MV-4-11 (cell line): ENCODE measurements around the gene RHBDF2.
A peak's percentile ranks its signal among the peaks of the same experiment; 100 is the strongest.

Experiments
- DNase-seq: peaks from one replicate; lab custom pipeline; 2025; lab: John Stamatoyannopoulos, UW

The RHBDF2 gene

DNA sequence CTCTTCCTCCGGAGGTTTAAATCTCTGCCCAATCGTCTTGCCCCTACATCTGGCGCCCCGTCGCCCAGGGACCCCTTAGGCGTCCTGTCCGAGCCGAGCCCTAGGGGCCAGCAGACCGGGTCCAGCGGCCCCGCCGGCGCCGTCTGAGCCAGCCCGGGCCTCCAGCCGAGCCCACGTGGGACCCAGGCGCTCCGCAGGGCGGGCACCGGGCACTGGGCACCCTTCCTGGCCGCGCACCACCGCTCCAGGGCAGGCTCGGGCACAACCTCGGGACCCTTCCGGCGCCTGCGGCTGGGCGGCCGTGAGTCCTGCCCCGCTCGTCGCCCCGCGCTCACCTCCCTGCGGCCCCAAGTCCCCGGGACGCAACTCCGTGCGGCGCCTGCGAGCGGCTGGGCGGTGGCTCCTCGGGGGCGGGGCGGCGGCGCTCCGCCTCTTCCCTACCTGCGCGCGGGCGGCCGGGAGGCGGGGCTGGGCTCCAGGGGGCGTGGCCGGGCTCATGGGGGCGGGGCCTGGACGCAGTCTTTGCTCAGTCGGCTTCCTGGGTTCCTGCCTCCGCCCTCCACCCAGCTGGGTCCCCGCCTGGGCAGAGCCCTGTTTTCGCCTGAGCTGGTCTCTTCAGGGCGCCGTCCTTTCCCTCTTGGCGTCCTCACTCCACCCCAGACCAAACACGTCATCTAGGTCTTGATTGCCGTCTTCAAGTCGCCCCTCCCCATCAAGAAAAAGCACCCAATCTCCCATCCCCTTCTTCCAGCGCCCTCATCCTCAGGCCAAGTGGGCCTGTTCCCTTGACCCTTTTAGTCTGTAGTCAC, at the start of gene RHBDF2:
Gene RHBDF2, minus strand, starts transcription at position 406 of the 809 bp plus-strand sequence. CDS start 19,899 bp downstream, outside the sequence.
- DNase-seq: peak; percentile 78

DNA sequence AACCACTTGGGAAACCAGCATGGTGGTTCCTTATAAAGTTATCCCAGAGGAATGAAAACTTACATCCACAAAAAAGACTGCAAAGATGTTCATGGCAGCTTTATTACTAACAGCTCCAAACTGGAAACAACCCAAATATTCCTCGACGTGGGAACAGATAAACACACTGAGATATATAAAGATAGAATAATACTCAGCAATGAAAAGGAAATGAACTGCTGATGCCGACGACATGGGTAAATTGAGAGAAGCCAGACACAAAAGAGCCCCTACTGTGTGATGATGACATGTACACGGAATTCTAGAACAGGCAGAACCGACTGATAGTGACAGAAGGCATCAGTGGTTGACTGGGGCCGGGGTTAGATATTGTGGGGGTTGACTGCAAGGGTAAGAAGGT, 48.3 kb upstream of the RHBDF2 start:
- no peak for DNase-seq

DNA sequence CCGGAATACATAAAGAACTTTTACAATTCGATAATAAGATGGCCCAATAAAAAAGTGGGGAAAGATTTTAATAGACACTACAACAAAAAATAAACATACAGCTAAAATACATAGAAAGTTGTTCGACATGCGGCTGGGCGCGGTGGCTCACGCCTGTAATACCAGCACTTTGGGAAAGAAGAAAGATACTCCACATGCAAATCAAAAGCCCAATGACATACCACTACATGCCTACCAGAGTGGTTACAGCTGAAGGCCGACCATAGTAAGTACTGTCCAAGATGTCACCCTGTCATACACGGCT, 47.9 kb upstream of the RHBDF2 start:
- DNase-seq: no peak

DNA sequence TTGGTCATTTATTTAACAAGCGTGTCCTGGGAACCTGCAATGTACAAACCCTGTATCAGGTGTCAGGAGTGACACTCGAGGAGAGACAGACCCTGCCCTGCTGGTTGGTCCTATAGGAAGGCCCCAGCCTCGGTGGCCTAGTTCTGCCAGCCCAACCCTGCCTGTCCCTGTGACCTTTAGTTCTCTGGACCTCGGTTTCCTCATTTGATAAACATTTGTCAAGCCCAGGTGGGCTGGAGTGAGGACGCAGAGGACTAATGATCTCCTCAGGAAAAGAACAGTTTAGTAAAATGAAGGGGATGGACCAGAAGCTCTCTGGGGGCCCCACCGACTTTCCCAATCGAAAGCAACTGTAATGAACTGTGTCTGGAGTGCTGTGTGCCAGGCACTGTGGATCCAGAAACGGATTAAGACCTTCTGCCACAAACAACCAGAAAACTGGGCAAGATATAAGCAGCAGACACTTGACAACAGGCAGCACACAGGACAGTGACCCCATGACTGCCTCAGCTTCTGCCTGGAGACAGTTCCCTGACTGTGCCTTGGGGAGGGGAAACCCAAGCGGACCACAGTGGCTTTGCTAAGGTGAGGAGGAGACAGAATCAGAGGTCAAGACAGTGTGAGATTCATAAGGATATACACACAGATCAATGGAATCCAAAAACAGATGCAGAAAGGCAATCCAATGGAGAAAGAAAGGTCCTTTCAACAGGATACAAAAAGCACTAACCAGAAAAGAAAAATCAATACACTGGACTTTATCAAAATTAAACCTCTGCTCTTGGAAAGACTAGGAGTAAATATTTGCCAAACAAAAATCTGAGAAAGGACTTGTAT, 47.4 kb upstream of the RHBDF2 start:
- DNase-seq: no peak

- DNase-seq: no peak
Measured at GRCh38 chr17:76547642-76548202, 46.5 kb upstream of the RHBDF2 start.

DNA sequence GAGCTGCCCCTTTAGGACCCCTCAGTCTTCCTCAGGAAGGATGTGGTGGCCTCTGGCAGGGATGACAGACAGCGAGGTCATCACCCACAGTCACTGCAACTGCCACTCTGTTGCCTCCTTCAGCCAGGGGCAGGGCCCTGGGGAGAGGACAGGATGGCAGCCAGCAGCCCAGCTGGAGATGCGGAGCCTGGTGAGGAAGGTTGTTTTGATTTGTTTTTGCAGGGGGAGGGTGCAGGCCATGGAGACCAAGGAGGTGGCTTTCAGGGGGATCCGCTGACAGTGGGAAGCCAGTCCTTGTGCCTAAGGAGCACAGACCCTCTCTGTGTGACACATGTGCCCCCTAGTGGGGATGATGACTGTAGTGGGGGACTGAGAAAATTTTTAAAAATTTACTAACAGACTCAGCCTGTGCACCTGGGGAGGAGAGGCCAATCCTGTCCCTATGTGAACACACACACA, 46.0 kb upstream of the RHBDF2 start:
- peak; percentile 51 for DNase-seq

DNA sequence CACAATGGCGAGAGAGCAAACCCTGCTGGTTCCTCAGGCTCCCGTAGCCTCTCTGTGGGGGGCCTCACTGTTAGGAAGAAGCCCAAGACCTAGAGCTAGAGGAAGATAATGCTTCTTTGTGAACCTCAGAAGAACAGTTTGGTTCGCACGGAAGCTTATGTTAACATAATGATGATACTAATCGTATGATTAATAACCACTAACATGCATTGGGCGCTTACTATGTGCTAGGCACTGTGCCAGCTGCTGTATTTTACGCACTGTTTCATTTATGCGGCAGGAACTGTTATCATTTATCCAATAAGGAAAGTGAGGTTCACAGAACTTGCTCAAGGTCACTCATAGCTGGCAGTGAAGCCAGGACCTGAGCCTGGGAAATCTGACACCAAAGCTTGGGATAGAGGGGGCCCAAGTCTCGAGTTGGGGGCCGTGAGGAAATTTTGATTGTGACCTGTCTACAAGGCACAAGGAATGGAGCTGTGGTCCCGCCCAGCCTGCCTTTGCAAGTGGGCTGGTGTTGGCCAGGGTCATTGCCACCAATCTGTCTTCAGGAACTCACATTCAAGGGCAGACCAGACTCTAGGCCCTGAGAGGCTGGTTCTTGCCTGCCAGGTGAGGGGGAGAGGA, 45.4 kb upstream of the RHBDF2 start:
- DNase-seq: no peak

DNA sequence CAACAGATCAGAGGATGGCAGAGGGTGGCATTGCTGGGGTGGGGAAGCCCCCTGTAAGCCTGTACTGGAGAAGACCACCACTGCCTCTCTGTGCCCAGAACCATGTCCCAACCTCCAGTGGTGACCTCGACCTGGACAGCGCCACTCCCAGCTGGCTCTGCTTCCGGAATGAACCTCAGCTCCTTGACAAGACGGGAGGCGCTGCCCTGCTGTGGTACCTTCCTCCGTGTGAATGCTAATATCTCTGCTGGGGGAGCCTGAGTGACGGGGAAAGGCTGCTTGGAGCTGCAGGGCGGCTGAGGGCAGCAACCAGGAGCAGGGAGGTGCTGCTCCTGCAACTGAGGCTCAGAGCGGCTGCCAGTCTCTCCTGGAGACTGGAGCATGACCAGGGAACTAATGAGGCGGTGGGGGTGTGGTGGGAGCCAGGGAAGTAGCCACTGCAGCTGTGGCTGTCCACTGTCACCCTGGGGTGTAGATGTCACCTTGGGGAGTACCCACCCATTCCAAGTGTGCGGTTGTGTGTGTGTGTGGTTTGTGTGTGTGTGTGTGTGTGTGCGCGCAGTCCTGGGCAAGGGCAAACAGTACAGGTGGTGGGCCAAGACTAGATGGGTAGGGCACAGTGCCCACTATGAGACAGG, 44.8 kb upstream of the RHBDF2 start:
- no peak for DNase-seq

DNA sequence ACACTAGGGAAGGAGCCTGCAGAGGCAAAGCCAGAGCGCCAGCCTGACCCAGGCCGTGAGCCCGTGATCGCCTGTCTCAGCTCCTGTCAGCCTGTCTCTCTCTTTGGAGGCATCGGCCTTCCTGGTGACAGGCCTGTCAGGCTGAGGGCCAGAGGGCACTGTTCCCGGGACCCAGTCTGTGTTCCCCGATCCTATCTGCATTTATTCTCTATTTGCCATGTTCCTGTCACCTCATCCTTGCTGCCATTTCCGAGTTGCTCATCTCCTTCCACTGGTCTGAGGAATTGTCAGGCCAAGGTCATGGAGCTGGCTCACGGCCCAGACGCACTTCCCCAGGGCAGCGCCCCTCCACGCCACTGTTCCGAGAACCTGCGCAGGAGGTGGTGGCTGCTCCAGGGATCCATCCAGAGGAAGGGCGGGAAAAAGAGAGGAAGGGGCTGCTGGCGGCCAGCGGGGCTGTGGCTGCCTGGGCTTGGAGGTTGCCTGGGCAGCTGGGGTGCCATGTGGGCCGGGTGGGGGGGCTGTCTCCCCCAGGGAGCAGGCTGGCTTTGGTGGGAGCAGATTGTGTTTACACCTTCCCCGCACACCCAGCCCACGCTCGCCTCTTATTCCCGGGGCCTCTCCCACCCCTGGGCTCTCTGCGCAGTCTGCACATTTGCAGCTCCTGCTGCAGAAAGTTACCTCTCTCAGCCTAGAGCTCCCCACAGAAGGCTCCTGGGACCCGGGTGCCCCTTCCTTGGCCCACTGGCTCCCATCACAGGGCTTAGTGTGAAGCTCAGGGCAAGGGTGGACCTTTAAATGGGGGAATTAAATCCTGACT, 43.5 kb upstream of the RHBDF2 start:
- DNase-seq: no peak

DNA sequence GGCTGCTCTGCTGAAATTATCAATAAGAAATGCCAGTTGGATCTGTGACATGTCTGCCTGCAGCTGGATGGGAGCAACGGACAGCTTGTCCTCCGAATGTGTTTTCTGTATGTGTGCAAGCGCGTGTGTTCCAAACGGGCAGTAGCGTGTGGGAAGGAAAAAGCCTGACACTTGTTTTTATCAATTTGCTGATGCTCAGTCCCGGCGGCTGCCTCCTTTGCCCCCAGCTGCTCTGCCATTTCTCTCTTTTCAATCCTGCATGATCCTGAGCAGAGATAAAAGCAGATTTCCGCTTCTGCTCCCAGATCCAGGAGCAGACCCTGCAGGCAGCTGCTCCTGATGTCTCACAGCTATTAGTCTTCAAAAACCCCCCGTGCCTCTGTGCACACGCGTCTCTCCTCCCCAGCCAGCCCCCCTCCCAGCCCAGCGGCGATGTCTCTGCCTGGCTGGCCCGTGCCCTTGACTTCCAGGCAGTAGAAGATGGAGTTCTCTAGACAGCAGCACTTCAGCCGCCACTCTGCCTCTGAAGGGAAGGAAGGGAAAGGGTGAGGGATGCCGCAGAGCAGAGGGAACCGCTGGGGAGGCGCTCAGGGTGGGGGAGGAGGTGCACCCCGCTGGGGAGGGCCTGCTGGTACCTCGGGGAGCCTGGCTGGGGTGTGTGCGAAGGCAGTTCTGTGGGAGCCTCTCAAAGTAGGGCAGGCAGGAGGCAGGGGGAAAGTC, 42.8 kb upstream of the RHBDF2 start:
- peak; percentile 24 for DNase-seq

GRCh38 chr17:76543482-76543825, 42.2 kb upstream of the RHBDF2 start:
- no peak for DNase-seq

DNA sequence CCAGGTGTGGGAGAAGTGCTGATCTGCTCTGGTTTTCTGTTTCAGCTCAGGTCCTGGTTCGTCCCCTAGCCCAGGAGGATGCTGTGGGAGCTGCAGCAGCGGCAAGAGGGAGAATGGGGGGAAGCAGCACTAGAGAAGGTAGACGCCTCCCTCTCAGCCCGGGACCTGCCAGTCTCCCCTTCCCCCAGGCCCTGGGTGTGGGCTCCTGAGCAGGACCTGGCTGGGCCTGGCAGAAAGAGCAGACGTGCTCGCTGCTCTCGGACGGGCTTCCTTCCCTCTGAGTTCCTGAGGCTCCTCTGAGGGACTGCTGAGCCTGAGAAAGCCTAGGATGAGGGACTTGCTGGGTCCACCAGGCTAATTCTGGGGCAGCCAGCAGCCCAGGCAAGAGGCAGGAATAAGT, 41.8 kb upstream of the RHBDF2 start:
- no peak for DNase-seq

GRCh38 chr17:76542566-76542971, 41.3 kb upstream of the RHBDF2 start:
- DNase-seq: no peak

DNA sequence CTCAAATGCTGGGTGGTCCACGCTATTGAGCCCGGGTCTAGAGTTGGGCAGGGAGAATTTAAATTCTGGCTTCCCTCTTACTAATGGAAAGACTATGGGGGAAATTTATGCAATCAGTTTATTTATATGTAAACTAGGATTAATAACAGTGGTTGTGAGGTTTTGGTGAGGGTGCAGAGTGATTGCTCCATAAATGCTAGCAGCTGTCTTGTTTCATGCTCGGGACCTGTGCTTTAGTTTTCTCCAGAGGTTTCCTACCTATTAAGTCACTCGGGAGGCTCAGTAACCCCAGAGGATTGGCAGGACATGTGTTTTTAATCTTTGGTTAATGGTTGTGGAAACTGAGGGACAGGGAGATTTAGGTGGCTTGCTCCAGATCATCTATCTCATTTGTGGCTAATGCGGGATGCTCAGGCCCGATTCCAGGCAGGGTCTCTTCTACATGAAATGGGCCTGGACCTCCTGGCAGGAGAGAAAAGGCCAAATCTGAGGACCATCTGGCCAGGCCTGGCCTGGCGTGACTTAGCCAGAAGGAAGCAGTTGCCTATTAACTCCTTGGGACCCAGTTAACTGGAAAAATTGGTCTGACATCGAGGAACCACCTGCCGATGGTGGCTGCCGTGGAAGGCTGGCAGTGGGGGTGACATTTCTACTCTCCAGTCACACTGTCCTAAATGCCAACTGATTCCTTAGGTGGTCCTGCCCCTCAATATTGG, 40.7 kb upstream of the RHBDF2 start:
- DNase-seq: no peak

DNA sequence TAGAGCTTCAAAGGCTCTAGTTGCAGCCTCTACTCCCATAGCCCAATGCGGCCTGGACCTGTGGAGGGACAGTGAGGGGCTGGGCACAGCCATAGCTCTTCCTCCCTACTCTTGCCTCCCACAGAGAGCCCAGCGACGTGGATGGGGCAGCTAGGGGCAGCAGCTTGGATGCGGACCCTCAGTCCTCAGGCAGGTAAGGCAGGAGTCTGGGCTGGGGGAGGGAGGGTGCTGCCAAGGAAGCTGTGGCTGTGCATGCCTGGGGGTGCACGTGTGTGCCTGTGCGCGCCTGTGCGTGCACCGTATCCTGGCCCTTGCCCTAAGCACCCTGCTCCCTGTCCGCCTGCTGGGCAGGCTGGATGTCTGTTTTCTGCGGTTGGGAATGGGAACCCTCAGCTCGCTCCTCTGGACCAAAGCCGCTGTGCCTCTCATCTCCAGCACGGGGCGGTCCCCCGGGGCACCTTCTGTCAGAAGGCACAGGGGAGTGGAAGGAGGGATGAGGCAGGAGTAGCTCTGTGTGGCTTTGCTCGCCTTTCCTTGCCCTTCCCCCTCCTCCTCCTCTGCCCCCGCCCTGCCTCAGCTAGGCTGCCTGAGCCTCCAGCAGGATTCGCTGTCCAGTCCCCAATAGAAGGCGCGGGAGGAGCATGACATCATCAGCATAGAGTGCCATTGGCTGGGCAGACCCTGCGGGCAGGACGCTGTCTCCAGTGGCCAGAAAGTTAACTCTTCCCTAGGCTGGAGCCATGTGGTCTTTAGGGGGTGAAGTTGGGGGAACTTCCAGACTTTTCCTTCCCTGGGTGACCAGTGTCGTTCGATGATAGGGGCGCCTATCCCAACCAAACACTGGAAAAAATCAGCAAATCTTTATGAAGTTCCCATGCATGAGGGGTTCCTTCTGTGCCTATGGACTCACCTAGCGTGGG, 39.4 kb upstream of the RHBDF2 start:
- DNase-seq: peak; percentile 82

- DNase-seq: no peak
Measured at GRCh38 chr17:76539631-76540271, 38.5 kb upstream of the RHBDF2 start, which contains the start of gene PRCD. Gene PRCD (plus strand): TSS chr17:76540044. CDS start chr17:76540142, 98 bp downstream.

- no peak for DNase-seq
Measured at GRCh38 chr17:76538941-76539570, 37.8 kb upstream of the RHBDF2 start.
